Mesendoderm (in vitro differentiated cells): Measurements from ENCODE around the gene USH1G.

ENCODE experiments used
- DNase-seq: peaks from one replicate; pipeline ENCODE4 v3.0.0; 2013
- H2AK5ac ChIP-seq: 2 replicates; pipeline ENCODE4 v1.6.1; 2013; ENCODE audit warnings: low read length, inconsistent platforms
- H2BK120ac ChIP-seq: 2 replicates; pipeline ENCODE4 v1.6.1; 2013; ENCODE audit warnings: low read depth, mild to moderate bottlenecking, low read length, moderate library complexity, mixed read lengths
- H2BK15ac ChIP-seq: replicated peaks from 2 replicates; pipeline ENCODE4 v1.6.1; 2013; ENCODE audit warnings: low read depth, mild to moderate bottlenecking, moderate library complexity
- H2BK5ac ChIP-seq: 2 replicates; pipeline ENCODE4 v1.6.1; 2013; ENCODE audit warnings: low read length, inconsistent platforms
- H3K18ac ChIP-seq: 2 replicates; pipeline ENCODE4 v1.6.1; 2013; ENCODE audit warnings: mild to moderate bottlenecking, low read length, mixed read lengths
- H3K23ac ChIP-seq: one replicate; pipeline ENCODE4 v1.6.1; 2013; ENCODE audit warnings: low read length
- H3K27ac ChIP-seq: 2 replicates; pipeline ENCODE4 v1.5.1; 2013; ENCODE audit warnings: low read depth, mild to moderate bottlenecking, inconsistent platforms, low read length, moderate library complexity
- H3K27me3 ChIP-seq: 2 replicates; pipeline ENCODE4 v1.6.1; 2013; ENCODE audit warnings: low read length, control low read depth, mild to moderate bottlenecking, inconsistent platforms; ENCODE audit not compliant: insufficient read depth, poor library complexity
- H3K36me3 ChIP-seq: 2 replicates; pipeline ENCODE4 v1.6.1; 2013; ENCODE audit warnings: low read length, inconsistent platforms; ENCODE audit not compliant: control insufficient read depth, insufficient read depth
- H3K4ac ChIP-seq: one replicate; pipeline ENCODE4 v1.6.1; 2013; ENCODE audit warnings: low read depth, mild to moderate bottlenecking, low read length, moderate library complexity
- H3K4me1 ChIP-seq: 2 replicates; pipeline ENCODE4 v1.6.1; 2013; ENCODE audit warnings: low read depth, low read length, inconsistent platforms; ENCODE audit not compliant: control insufficient read depth
- H3K4me2 ChIP-seq: 2 replicates; pipeline ENCODE4 v1.6.1; 2013; ENCODE audit warnings: low read length
- H3K4me3 ChIP-seq: 2 replicates; pipeline ENCODE4 v1.5.1; 2013; ENCODE audit warnings: mild to moderate bottlenecking, low read length
- H3K56ac ChIP-seq: one replicate; pipeline ENCODE4 v1.6.1; 2013; ENCODE audit warnings: low read length
- H3K79me1 ChIP-seq: 2 replicates; pipeline ENCODE4 v1.6.1; 2013; ENCODE audit warnings: low read length, inconsistent platforms
- H3K79me2 ChIP-seq: 2 replicates; pipeline ENCODE4 v1.6.1; 2013; ENCODE audit warnings: mild to moderate bottlenecking, low read length; ENCODE audit not compliant: control insufficient read depth, insufficient read depth
- H3K9ac ChIP-seq: 2 replicates; pipeline ENCODE4 v1.6.1; 2013; ENCODE audit warnings: low read length, inconsistent platforms
- H4K5ac ChIP-seq: one replicate; pipeline ENCODE4 v1.6.1; 2013; ENCODE audit warnings: low read length
- H4K8ac ChIP-seq: one replicate; pipeline ENCODE4 v1.6.1; 2013; ENCODE audit warnings: low read depth, mild to moderate bottlenecking, control low read depth, low read length, moderate library complexity
- WGBS: extraction: QIAGEN DNeasy Blood & Tissue Kit; methylation state at CpG from one replicate; pipeline ENCODE4 v1.1.7; 2013; ENCODE audit warnings: low lambda C conversion rate, missing lambda C conversion rate; ENCODE audit not compliant: insufficient coverage; ENCODE audit errors: extremely low coverage; 5-methylcytosine and 5-hydroxymethylcytosine counted together

Gene USH1G

GRCh38 chr17:74956093-74956492, 33.0 kb upstream of the USH1G start:
- DNase-seq = no peak
- H2AK5ac ChIP-seq = no peak overlapping the region
- no peak overlapping the region for H3K4me3 ChIP-seq
- no peak overlapping the region for H3K56ac ChIP-seq
- no peak overlapping the region for H2BK5ac ChIP-seq
- no peak overlapping the region for H4K5ac ChIP-seq
- H3K27me3 ChIP-seq = no peaks in the 10 kb centered on the region
- H3K27ac ChIP-seq = no peak overlapping the region
- H3K36me3 ChIP-seq = no peaks in the 10 kb centered on the region
- H3K18ac ChIP-seq = no peak overlapping the region
- H3K9ac ChIP-seq = no peak overlapping the region
- H3K4me1 ChIP-seq = no peaks in the 10 kb centered on the region
- H3K4ac ChIP-seq = no peak overlapping the region
- no peak overlapping the region for H3K23ac ChIP-seq
- no peak overlapping the region for H2BK120ac ChIP-seq
- no peak overlapping the region for H2BK15ac ChIP-seq
- no peaks in the 10 kb centered on the region for H3K79me2 ChIP-seq
- H4K8ac ChIP-seq = no peak overlapping the region
- H3K79me1 ChIP-seq = no peaks in the 10 kb centered on the region
- no peak overlapping the region for H3K4me2 ChIP-seq
- WGBS = no CpG with 5 or more reads among the region's 4 CpGs

GRCh38 chr17:74954665-74955421, 31.8 kb upstream of the USH1G start:
- Histone ChIP-seq H3K4me1 (no peaks in the 10 kb centered on the region), H3K79me1 (no peaks in the 10 kb centered on the region), H3K4me3 (no peak overlapping the region), H3K18ac (no peak overlapping the region), H4K8ac (no peak overlapping the region), H3K56ac (no peak overlapping the region), H2BK120ac (no peak overlapping the region), H3K4ac (no peak overlapping the region), H3K27me3 (no peaks in the 10 kb centered on the region), H3K36me3 (no peaks in the 10 kb centered on the region), H2BK15ac (no peak overlapping the region), H3K27ac (no peak overlapping the region), H2AK5ac (no peak overlapping the region), H3K79me2 (no peaks in the 10 kb centered on the region), H3K4me2 (no peak overlapping the region), H2BK5ac (no peak overlapping the region), H3K9ac (no peak overlapping the region), H3K23ac (no peak overlapping the region), H4K5ac (no peak overlapping the region)
- DNase-seq = no peak
- WGBS = no CpG with 5 or more reads among the region's 13 CpGs

- Histone ChIP-seq H3K18ac (no peak overlapping the region), H3K79me2 (no peaks in the 10 kb centered on the region), H3K4ac (no peak overlapping the region), H2BK5ac (no peak overlapping the region), H2AK5ac (no peak overlapping the region), H3K56ac (no peak overlapping the region), H3K23ac (no peak overlapping the region), H4K8ac (no peak overlapping the region), H3K4me2 (no peak overlapping the region), H2BK15ac (no peak overlapping the region), H3K27me3 (no peaks in the 10 kb centered on the region), H4K5ac (no peak overlapping the region), H3K4me3 (no peak overlapping the region), H3K9ac (no peak overlapping the region), H3K4me1 (no peaks in the 10 kb centered on the region), H3K79me1 (no peaks in the 10 kb centered on the region), H2BK120ac (no peak overlapping the region), H3K27ac (no peak overlapping the region), H3K36me3 (no peaks in the 10 kb centered on the region)
- WGBS = no CpG with 5 or more reads among the region's 15 CpGs
- no peak for DNase-seq
Measured at GRCh38 chr17:74954115-74954514, 31.1 kb upstream of the USH1G start.

- Histone ChIP-seq H4K8ac (no peak overlapping the region), H3K18ac (no peak overlapping the region), H3K27ac (no peak overlapping the region), H3K79me2 (no peaks in the 10 kb centered on the region), H4K5ac (no peak overlapping the region), H2BK5ac (no peak overlapping the region), H3K36me3 (no peaks in the 10 kb centered on the region), H3K4ac (no peak overlapping the region), H3K27me3 (no peaks in the 10 kb centered on the region), H3K4me2 (no peak overlapping the region), H2BK15ac (no peak overlapping the region), H3K23ac (no peak overlapping the region), H3K56ac (no peak overlapping the region), H2AK5ac (no peak overlapping the region), H2BK120ac (no peak overlapping the region), H3K79me1 (no peaks in the 10 kb centered on the region), H3K9ac (no peak overlapping the region), H3K4me3 (no peak overlapping the region), H3K4me1 (no peaks in the 10 kb centered on the region)
- no peak for DNase-seq
- no CpG with 5 or more reads among the region's 11 CpGs for WGBS
Measured at GRCh38 chr17:74953134-74953687, 30.2 kb upstream of the USH1G start.

DNA sequence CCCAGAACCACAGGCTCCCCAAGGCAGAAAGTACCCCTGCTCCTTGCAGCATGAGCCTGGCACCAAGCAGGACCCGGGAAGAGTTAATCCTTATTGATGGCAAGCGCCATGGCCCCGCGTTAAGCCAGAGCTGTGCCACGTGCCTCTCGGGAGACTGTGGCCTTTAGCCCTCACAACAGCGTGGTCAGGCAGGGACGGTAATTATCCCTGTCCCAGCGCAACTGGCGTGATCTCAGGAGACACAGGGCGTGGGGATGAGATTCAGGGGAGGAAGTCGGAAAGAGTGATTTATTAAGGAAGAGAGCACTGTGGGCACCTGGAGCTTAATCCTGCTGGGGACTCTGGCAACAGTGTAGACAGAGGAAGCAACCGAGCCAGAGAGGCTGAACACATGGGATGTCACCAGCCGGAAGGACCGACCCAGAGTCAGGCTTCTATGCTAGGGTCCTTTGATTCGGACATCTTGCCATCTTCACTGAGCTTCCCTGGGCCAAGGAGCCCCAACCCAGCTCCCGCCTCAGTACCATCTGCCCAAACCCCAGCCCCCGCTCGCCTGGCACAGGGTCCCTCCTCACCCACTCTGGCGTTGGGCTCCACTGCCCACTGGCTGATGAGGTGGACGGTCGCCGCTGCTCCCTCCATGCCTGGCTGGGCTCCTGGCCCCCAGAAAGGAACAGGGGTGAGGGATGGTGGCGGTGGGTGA, 29.5 kb upstream of the USH1G start:
- H3K4me1 ChIP-seq = no peaks in the 10 kb centered on the region

More for the DNA sequence above, 29.5 kb upstream of the USH1G start:
- Histone ChIP-seq H3K56ac (no peak overlapping the region), H3K4me2 (no peak overlapping the region), H3K79me2 (no peaks in the 10 kb centered on the region), H3K4ac (no peak overlapping the region), H2BK5ac (no peak overlapping the region), H3K23ac (no peak overlapping the region), H3K36me3 (no peaks in the 10 kb centered on the region), H3K4me3 (no peak overlapping the region), H3K9ac (no peak overlapping the region), H4K8ac (no peak overlapping the region), H3K79me1 (no peaks in the 10 kb centered on the region), H2BK15ac (no peak overlapping the region), H3K27me3 (no peaks in the 10 kb centered on the region), H3K27ac (no peak overlapping the region), H2BK120ac (no peak overlapping the region), H2AK5ac (no peak overlapping the region), H4K5ac (no peak overlapping the region), H3K18ac (no peak overlapping the region)
- DNase-seq = no peak
- no CpG with 5 or more reads among the region's 24 CpGs for WGBS
